NCI-H526 (cell line): Measurements from ENCODE around the gene UBA7.
"Not testable (repeated sequence)": the region's sequence is repeated elsewhere in the genome, so short reads cannot be mapped to it uniquely, and the experiment has no call there.

Source experiments
- DNase-seq, 2 experiments: peaks; one replicate each; lab custom pipeline; 2025; lab: John Stamatoyannopoulos, UW

Gene UBA7

DNA sequence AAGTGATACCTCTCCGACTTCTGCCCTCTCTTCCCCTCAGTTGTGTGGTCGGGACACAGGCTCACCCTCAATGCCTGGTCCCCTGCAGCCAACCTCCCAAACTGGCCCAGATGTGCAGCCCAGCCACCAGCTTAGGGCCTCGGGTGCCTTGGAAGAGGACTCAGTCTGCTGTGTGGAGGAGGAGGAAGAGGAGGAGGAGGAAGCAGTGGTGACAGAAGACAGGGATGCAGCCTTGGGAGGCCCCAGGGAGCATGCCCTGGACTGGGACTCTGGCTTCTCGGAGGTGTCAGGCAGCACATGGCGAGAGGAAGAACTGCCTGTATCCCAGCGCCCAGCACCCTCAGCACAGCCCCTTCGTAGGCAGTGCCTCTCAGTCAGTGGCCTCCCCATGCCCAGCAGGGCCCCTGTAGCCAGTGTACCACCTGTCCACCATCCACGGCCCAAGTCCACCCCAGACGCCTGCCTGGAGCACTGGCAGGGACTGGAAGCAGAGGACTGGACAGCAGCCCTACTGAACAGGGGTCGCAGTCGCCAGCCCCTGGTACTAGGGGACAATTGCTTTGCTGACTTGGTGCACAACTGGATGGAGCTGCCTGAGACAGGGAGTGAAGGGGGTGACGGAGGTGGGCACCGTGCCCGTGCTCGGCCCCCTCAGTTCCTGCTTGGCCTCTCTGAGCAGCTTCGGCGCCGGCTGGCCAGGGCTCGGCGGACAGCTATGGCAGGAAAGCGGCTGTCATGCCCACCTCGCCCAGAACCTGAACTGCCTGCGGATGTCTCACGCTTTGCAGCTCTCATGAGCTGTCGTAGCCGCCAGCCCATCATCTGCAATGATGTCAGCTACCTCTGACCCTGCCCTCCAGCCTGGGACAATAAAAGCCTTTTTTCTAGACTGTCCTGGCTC, 9.4 kb downstream of the UBA7 start:
- DNase-seq, result no peak

DNA sequence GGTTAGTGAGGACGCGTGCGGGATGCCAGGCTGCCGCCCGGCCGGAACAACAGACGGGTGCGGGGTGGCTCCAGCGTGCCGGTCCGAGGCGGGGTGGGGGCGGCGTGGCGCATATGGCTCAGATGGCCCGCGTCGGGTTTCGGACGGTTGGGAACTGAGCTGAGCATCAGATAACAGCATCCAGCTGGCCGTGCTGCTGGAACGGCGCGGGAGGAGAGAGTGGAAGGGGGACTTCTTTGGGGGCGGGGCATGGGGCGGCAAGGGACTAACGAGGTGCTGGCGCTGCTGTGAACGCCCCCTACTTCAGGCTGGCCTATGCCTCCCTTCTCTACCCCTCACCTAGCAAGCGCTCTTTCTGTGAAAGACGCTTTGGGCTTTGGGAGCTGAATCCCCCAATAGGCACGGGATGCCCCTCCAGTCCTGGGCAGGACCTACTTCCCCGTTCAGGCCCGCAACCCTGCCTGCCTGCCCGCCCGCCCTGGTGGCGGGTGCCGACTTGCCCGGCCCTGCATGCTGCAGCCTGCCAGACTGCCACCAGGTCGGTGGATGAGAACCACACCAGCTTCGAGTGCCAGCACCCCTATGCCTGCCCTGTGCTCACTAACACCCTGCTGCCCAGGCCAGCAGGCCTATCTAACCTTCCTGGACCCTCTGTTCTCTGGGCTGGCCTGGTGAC, 10.2 kb downstream of the UBA7 start:
- peak; percentile 47 to 79 for DNase-seq

DNA sequence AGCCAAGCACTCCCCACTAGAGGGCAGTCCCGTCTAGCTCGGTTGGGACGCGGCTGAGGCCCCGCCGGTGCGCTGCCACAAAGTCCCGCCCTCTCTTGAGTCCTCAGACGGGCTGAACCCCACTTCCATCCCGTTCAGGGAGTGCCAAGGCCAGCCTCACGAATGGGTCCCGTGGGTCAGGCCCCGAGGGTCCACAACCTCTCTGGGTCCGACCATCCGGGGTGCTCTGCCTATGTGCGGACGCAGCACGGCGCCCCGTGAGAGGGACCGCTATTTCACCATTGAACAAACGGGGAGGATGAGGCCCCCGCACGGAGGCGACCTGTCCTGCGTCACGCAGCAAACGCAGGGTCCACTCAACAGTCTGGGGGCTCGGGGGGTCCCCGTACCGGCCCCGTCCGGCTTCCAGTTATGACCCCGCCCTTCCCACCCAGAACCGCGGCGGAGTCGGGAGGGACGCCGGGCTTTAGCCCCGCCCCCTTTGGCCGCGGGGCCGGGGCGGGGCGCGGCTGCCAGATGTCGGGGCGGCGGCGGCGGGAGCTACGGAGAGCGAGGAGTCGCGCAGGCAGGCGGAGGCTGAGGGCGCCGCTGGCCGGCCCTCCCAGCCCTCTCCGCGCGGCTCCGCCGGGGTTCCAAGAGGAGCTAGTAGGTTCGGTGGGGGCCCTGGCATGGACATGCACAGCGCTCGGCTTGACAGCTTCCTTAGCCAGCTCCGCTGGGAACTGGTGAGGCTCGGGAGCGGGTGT, 10.9 kb downstream of the UBA7 start, which contains the start of gene INKA1:
TSS of gene INKA1 (plus strand) at position 543 of the 746 bp plus-strand sequence. CDS start at position 675, 132 bp downstream.
- DNase-seq, result peak; percentile 57 to 92

DNA sequence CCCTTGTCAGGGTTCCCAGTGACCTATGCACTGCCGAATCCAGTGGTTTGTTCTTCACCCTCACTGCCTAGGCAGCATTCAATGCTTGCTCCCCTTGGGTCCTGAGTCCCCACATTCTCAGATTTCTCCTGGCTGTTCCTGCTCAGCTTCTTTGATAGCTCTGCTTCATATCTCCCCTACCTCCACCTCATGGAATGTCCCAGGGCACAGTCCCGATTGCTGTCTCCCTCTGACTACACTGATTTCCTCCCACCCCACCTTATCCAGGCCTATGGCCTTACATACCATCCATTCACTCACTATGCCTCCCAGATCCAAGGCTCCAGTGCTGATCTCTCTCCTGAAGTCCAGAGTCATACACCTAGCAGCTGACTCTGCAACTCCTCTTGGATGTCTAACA, 12.6 kb downstream of the UBA7 start:
- DNase-seq, result no peak

DNA sequence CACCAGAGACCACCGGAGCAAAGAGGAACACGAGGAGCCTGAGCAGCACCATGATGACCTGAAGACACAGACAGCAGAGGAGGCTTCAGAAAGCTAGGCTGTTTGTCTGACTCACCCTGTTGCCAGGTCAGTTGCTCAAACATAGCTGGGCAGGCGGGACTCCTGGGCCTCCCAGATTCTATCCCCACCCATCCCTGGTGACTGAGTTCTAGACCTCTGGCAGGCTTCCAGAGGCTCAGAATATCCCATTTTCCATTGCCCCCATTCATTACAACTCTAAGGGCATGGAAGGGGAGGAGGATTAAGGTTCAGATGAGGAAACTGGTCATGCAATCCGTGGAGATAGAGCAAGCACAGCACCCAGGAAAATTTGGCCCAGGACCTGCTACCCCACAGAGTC, 14.0 kb downstream of the UBA7 start, which contains the start of gene CDHR4:
TSS of gene CDHR4 (minus strand) at position 113 of the 400 bp plus-strand sequence. CDS start at position 52, 61 bp downstream.
- no peak for DNase-seq

DNA sequence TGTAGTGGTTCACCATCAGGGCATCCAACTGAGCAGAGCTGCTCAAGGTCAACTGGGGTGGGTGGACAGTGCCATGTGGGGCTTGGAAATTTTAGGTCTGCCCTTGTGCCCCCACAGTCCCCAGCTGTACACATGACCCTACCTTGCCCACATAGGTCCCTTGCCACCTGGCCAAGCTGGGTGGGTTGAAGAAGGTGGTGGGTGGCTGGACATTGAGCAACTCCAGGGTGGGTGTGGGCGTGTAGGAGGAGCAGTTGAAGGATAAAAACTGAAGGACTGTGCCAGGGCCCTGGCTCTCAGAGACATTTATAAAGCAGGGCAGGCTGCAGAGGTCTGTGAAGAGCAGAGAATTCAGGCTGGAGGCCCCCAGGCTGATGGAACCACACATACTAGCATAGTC, 14.6 kb downstream of the UBA7 start:
- DNase-seq, result no peak

DNA sequence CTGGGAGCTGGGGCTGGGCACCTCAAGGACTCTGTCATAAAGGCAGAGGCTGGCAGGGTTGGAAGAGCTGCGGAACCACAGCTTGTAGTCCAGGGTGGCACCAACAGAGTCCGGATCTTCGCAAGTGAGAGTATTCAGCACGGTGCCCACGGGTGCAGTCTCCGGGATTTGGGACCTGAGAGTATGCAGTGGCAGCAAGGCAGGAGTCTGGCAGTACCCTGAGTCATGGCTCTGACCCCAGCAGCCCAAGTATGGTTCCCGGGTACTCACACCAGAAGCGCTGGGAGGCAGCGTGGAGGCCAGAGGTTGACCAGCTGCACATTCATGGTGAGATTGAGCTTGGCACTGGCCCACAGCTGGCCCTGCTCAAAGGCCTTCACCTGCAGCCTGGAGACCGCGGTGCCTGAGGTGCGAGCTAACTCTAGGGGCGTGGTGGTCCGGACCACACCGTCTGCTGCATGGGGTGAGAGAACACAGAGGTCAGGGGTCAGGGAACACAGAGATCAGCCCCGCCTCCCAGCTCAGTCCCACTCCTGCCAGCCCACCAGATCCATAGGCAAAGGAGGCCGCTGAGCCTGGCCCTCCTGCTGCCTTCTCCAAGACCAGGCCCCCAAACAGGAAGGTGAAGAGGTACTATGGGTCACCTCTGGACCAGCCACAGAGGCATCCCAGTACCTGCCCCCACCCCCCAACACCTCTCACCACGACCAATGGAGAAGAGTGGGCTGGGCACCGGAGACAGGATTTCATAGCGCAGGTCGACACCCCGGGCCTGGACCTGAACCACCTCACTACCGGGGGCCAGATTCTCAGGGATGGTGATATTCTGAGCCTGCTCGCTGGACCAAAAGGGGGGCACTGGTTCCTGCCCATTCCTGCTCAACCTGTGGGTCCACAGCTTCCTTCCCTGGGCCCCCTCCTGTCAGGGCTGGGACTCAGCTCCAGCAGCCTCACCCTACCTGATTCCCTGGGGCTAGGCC, 18.5 kb downstream of the UBA7 start:
- no peak for DNase-seq

DNA sequence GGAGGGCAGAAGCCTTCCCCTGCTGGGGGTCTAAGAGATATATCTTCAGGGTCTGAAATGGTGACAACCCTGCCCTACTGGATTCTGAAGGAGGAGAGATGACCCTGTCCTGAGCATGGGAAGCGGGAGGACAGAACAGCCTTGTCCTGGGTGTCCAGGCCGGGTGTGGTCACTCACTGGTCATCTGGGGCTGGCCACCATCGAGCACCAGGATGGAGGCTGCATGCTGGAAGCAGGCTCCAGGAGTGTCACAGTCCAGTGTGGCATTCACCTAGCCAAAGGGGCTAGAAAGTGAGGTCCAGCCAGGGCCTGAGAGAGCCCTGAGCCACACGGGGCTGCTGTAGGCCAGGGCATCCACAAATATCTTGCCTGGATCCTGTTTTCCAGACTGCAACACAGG, 19.3 kb downstream of the UBA7 start:
- DNase-seq, result no peak

DNA sequence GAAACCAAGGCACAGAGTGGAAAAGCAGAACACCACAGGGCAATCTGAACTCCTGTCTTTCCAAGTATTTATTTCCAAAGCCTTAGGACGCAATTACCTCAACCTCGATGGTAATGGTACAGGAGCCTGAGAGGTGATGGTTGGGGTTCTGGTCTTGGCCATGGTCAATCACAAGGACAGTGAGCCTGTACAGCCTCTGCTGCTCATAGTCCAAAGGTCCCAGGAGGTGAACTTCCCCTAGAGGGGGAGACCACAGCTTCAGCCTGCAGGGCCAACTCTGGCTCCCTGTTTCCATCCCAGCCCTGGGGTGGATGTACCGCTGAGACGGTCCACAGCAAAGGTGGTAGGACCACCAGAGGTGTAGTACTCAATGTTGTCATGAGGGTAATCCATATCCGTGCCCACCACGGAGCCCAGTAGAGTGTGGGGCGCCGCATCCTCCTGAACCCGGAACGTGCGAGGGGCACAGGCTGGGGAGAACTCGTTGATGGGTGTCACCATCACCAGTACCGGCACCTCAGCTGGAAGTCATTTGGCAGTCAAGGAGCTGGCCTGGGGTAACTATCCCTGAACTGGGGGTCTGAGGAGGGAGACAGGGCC, 20.2 kb downstream of the UBA7 start:
- no peak for DNase-seq

DNA sequence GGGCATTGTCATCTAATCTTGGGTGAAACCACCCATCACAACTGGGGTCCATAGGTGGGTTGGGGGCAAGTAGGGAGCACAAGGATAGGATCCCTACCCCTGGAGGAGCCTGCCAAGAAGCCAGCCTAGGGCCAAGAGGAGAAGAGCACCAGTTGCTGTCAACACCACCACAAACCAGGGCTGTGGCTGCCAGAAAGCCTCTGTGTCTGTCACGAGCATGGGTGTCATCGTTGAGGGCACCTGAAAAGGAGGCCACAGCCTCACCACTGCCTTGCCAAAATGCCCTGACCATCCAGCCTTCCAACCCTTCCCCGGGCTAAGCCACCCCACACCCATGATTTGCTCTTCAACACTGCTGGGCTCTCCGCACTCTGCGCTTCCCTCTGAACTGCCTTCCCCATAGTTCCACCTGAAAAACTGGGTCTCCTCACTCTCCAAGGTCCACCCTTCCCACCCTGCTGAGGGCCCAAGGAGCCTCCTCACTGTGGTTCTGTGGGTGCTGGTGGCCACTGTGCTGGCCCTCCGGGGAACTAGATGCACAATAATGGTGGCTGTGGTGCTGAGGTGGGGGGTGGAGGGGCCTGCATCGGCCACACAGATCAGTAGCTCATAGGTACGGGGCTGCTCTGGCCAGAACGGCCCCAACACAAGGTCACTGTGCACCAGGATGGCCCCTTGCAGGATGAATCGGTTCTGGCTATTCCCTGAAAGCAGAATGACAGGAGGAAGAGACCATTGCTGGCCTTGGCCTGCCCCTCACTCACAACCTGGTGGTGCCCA, 21.2 kb downstream of the UBA7 start:
- DNase-seq, result no peak

DNA sequence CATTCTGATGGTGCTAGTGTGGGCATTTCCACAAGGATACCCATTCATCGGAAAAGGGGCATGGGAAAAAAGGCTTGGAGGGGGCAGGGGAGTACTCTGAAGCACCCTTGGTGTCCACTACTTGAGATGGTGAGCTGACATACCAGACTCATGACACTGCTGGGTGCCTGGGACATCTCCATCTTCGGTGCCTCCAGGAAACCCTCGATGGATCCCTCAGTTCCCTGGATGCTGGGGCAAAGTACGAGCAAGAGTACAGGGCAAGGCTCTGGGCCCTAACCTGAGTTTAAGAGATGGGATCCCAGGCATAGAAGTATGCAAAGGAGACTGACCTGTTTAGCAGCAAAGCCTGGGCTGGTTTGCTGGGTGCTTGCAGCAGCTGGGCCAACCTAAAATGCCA, 22.2 kb downstream of the UBA7 start:
- no peak for DNase-seq

DNA sequence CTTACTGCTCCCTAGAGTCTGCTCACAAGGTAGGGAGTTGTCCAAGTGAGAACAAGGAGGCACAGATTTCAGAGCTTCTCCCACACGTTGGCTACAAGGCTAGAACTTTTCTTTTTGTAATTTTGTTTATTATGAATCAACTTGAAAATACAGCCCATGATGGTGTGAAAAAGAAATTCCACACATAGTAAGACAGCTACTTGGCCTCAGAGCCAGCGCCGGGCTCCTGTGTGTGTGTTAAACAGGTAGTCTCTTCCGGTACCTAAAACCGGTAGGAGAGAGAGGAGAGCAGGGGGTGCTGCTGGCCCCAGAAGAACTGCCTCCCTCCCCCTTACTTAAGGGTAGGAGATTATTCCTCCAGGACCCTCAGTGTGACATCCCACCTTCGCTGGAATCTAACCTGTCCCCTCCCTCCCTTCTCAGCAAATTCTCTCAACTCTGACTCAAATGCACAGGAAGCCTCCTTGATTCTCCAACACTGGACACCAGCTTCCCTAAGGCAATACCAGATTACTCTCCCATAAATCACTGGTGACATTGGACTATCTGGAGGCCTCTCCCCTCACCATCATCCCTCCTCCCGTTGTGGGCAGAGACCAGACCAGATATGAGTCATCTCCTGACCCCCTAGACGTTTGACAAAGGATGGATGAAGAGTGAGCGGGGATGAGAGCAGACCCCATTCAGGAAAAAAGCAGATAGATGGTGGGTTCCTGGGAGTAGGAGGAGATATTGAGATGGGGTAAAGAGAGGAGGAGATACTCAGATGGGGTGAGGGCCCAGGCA, 22.9 kb downstream of the UBA7 start:
- no peak for DNase-seq

DNA sequence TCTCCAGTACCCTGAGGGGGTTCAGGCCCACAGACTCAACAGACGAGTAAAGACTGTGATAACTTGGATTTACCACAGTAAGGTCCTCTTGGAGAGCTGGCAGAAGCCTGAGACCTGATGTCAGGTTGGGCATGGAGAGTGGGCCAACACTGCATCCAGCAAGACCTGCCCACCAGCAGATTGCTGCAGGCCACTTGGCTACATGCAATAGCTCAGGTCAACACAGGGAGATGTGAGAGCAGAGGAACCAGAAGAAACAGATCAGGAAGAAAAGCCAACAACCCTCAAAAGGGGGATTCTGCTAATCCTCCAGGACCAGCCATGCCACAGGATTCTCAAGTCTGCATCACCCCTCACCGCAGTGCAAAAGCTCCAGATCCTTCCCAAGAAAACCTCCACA, 25.7 kb downstream of the UBA7 start:
- no peak for DNase-seq

DNA sequence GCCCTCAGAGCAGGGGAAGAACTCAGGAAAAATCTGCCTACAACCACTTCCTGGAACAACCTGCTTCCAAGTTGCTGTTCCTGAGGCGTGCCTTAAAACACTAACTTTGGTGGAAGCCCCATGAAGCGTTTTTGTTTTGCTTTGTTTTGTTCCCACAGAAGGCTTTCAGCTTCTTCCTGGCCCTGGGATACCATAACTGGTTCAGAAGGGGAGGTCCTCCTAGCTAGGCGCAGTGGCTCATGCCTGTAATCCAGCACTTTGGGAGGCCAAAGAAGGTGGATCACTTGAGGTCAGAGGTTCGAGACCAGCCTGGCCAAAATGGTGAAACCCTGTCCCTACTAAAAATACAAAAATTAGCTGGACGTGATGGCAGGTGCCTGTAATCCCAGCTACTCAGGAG, 26.2 kb downstream of the UBA7 start:
- no peak for DNase-seq

DNA sequence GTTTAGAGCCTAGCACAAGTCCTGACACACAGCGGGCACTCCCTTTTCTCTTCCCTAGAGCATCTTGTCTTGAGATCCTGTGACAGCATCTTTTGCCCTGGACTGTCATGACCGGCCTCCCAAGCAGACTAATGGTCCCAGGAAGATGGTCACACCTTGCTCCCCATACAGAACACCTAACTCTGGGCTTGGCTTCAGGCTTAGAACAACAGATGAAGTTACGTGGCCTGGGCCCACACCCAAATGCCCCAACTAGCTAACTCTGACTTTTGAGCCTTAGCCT, 26.6 kb downstream of the UBA7 start:
- DNase-seq, result no peak

DNA sequence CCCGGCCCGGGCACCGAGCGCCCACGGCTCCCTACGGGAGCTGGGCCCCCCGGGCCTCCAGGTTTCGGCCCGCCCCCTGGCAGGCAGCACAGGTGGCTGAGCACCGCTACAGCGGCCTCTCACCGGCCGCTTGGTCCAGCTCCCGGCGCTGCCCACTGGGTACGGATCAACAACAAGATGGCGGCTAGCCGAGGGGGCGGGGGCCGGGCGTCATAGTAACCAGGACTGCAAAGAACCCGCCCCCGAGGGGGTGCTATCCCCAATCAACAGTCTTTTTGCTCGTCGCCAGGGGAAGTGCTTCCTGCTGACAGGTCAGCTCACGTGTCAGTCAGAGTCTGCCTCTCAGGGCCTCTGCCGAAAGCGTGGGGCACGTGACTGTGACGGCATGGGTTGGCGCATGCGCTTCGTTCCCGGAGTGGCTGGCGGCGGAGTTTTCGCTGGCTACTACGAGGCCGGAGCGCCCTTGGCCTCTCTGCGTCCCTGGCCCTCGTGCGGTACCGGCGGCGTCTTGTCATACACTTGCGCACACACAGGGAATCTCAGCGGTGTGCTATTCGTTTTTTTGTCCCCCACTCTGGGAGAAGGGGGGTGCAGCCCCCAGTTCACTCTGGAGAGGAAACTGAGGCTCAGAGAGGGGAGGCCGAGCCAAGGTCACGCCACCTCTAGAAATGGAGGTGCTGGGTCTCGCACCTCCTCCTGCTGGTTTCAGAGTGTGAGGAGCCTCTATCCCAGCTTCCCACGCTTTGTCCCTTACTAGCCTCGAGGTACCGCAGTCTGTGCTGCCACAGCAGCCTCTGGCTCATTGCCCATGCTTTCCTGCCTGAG, 27.2 kb downstream of the UBA7 start, which contains the start of gene IP6K1:
TSS of gene IP6K1 (minus strand) at position 186 of the 825 bp plus-strand sequence. CDS start 38,502 bp downstream, outside the sequence.
- peak; percentile 99 for DNase-seq

DNA sequence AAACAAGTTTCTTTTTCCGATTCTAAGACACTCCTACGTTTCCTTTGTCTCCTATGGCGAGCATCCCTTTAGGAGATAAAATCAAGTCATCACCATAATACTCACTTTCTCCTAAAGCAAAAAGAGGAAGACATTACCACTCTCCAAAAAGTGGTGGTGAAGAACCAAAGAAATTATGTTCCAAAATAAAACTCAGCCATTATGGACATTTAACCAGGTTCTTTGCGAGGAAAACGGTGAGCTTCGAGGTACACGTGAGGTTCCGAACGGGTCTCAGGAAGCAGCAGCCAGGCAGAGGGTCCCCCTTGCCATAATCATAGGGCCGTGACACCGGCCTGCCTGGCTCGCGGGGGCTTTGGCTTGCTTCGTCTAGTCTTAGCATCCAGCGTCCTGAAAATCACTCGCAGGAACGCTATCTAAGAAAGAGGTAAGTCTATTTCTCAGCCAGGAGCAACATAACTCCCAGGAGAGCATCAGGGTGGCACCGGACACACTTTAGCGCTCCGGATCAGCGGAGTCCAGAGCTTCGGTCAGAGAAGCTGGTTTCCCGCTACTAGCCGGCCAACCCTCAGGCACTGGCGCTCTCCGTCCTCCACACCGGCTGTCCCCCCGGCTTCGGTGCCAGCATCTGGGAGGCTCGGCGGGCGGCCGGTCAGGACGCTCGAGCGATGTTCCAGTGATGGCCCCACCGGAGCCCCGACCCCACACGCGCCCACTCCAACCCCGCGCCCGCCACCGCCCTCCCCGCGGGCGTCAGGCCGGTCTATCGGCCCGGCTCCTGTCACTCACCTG, 28.0 kb downstream of the UBA7 start:
- DNase-seq, result peak in 1 of 2 experiments; percentile 53

DNA sequence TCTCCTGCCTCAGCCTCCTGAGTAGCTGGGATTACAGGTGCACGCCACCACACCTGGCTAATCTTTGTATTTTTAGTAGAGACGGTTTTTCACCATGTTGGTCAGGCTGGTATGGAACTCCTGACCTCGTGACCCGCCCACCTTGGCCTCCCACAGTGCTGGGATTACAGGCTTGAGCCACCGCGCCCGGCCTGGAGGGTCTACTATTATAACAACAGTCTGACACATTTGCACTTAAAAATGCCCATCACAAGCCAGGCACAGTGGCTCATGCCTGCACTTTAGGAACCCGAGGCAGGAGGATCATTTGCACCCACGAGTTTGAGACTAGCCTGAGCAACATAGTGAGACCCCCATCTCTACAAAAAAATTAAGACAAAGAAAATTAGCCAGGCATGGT, 31.5 kb downstream of the UBA7 start:
- not testable (repeated sequence) for DNase-seq
